Ovary (tissue), 9 donors: Measurements from ENCODE around the gene RASSF8. TPM values are rescaled to one million over a fixed set of nuclear protein-coding genes. Genes with fewer than 3 reads are reported as not detected.

Experiments
- DNase-seq, 5 donors: peaks; one replicate each; pipeline ENCODE4 v3.0.0-alpha.2; 2019 to 2020
- H3K27ac ChIP-seq, 2 donors: fragments of 200-600 bp; one replicate each; pipeline versions ENCODE4 v1.5.1 to v1.8.0; 2019 to 2022
- H3K27me3 ChIP-seq: fragments of 200-600 bp; one replicate; pipeline ENCODE4 v1.8.0; 2022
- H3K36me3 ChIP-seq: fragments of 200-600 bp; sonication (generic); one replicate; pipeline ENCODE4 v1.5.1; 2019
- H3K4me1 ChIP-seq: one replicate; pipeline ENCODE4 v1.8.1; 2013; ENCODE audit warnings: mild to moderate bottlenecking, moderate library complexity; ENCODE audit not compliant: insufficient read depth
- H3K4me3 ChIP-seq: fragments of 200-600 bp; sonication (generic); one replicate; pipeline ENCODE4 v1.5.1; 2017
- H3K9me3 ChIP-seq, 2 donors: fragments of 200-600 bp in 1 of 2; sonication (generic) in 1 of 2; one replicate each; pipeline versions ENCODE4 v1.5.1 to v1.8.1; 2013 to 2019; ENCODE audit warnings: mild to moderate bottlenecking in 1 of 2, moderate library complexity in 1 of 2
- CTCF ChIP-seq, 3 donors: fragments of 450-650 bp in 2 of 3; fragments of 200-600 bp in 1 of 3; IDR thresholded peaks; one replicate each; pipeline versions ENCODE4 v1.5.1 to v1.8.0; 2016 to 2022; ENCODE audit warnings: antibody characterized with exemption in 3 of 3, mild to moderate bottlenecking in 1 of 3
- EP300 ChIP-seq: sonication (generic); formaldehyde crosslinking; IDR thresholded peaks from one replicate; pipeline ENCODE4 v1.6.1; 2017; ENCODE audit warnings: antibody characterized with exemption
- POLR2A ChIP-seq: fragments of 450-650 bp; IDR thresholded peaks from one replicate; pipeline ENCODE4 v1.6.1; 2017; ENCODE audit warnings: antibody characterized with exemption, mild to moderate bottlenecking, moderate library complexity
- WGBS, 3 donors: extraction: QIAGEN DNeasy Blood & Tissue Kit in 1 of 3; methylation state at CpG; one replicate each; pipeline versions ENCODE4 v1.1.5 to v1.1.7; 2013 to 2017; 5-methylcytosine and 5-hydroxymethylcytosine counted together
- intact Hi-C, 4 donors: fragments of 100-400 bp; cut with DNase I; formaldehyde crosslinking; loops; one replicate each; pipeline versions ENCODE4 v1.11.0 to v1.15.1; 2022 to 2023
- polyA plus RNA-seq, 2 donors: library from polyadenylated mRNA; stranded (reverse); fragments of 200-250 nt in 1 of 2; fragments of 350-450 nt in 1 of 2; fragmentation: Illumina TruSeq in 1 of 2; extraction: RNeasy Lipid Tissue Mini Kit (QIAGEN cat#74804) in 1 of 2; gene quantifications; one replicate each; pipeline ENCODE4 v1.2.3, GENCODE V29; 2013 to 2014
- total RNA-seq, 7 donors: library from RNA; depleted of rRNA in 2 of 7; stranded (reverse); fragments of >200 nt in 2 of 7; fragmentation: NEBNext Ultra II Directional in 3 of 7; extraction: Animal tissue kit (Norgen Biotek cat#: 25700) in 3 of 7; gene quantifications; one replicate each; pipeline versions ENCODE4 v1.1.0 to v1.2.4, GENCODE V29; 2016 to 2023
- donor health status: DM: no; HTN: no; CAD: no; lungs with moderate emphysema.
- donor health status: DM: no; HTN: no; CAD: no.
- donor health status: Bipolar disorder and iron deficiency.
- donor health status: DM: yes; HTN: yes; CAD: no.
- donor health status: DM: no; HTN: no; CAD: no.
- donor health status: DM: yes; HTN: yes; CAD: no.

Gene RASSF8
- total and polyA plus RNA-seq, 9 donors: 16.5 to 134 (median 82.5) TPM

DNA sequence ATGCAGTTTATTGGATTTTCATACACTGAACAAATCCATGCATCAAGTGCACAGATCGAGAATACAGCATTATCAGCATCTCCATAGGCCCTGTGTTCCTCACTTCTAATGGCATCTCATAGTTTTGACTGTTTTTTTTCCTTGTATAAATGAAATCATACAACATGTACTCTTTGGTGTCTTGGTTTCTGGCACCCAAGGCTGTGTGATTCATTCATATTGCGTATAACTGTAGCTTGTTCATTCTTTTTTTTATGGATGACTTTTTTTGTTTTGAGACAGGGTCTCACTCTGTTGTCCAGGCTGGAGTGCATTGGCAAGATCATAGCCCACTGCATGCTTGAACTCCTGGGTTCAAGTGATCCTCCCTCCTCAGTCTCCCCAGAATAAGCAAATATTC, 14.3 kb downstream of the RASSF8 start:
- no peak for TF ChIP-seq EP300
- peaks cover 24% of the 10 kb centered on the region for H3K4me1 ChIP-seq
- WGBS, 3 donors: 79 to 91% (median 86%) methylated on average over 2 of the region's 2 CpGs
- intact Hi-C loops: no loop called here
- H3K27me3 ChIP-seq: no peaks in the 10 kb centered on the region
- no peak overlapping the region for H3K4me3 ChIP-seq
- H3K27ac ChIP-seq: no peak overlapping the region
- DNase-seq: no peak
- no peaks in the 10 kb centered on the region for H3K36me3 ChIP-seq
- no peaks in the 10 kb centered on the region for H3K9me3 ChIP-seq

- H3K36me3 ChIP-seq: no peaks in the 10 kb centered on the region
- H3K9me3 ChIP-seq: no peaks in the 10 kb centered on the region
- intact Hi-C loops: no loop called here
- TF ChIP-seq EP300: no peak
- TF ChIP-seq CTCF (IDR thresholded peaks at IDR 0.05): no peak
- no peak for TF ChIP-seq POLR2A
- H3K27me3 ChIP-seq: no peaks in the 10 kb centered on the region
- H3K4me3 ChIP-seq: no peak overlapping the region
- H3K4me1 ChIP-seq: peaks cover 22% of the 10 kb centered on the region
- WGBS, 3 donors: 85 to 92% (median 91%) methylated on average over 3 of the region's 3 CpGs
- no peak overlapping the region for H3K27ac ChIP-seq
- no peak for DNase-seq
Observed at GRCh38 chr12:25975179-25975578, 16.7 kb downstream of the RASSF8 start.

DNA sequence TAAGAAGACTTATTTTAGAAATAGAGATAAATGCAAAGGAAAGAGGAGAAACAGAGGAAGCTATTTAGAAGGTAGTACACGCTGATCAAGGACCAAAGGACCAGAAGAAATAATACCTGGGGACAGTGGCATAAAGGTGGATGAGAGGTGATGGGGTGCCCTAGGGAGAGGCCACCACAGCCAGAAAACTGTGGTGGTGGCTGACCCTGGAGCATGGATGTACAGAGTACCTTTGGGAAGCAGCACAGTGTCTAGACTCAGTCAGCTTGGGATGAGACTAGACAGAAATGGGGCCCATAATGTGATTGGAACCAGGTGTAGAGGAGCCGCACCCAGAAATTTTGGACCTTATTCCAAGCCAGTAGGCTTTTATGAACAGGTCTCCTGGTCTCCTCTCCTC, 17.2 kb downstream of the RASSF8 start:
- Histone ChIP-seq H3K4me1 (peaks cover 21% of the 10 kb centered on the region), H3K9me3 (no peaks in the 10 kb centered on the region), H3K27ac (no peak overlapping the region), H3K4me3 (no peak overlapping the region), H3K27me3 (no peaks in the 10 kb centered on the region), H3K36me3 (no peaks in the 10 kb centered on the region)
- WGBS, 3 donors: 78 to 97% (median 93%) methylated on average over 2 of the region's 2 CpGs
- no peak for TF ChIP-seq EP300
- no peak for TF ChIP-seq CTCF (IDR thresholded peaks at IDR 0.05)
- TF ChIP-seq POLR2A: no peak
- no peak for DNase-seq
- intact Hi-C loops: no loop called here

DNA sequence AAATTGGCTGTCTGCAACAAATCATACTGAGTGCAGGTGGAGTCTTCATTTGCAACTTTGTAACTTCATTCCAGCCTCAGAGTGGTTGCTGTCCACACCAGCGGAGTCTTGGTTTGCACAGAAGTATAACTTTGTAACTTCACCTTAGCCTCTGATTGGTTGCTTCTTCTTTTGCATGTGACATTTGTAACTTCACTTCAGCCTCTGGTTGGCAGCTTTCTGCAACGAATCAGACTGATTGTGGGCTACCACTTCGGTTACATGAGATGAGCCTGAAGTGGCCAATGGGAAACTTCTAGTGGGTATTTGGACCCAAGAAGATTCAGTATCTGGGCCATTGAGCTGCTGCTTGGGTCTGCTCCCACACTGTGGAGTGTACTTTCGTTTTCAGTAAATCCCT, 17.8 kb downstream of the RASSF8 start:
- peaks cover 21% of the 10 kb centered on the region for H3K4me1 ChIP-seq
- WGBS, 3 donors: 66 to 80% (median 73%) methylated on average over 4 of the region's 4 CpGs
- no peak overlapping the region for H3K4me3 ChIP-seq
- intact Hi-C loops: no loop called here
- no peak for DNase-seq
- H3K9me3 ChIP-seq: no peaks in the 10 kb centered on the region
- no peaks in the 10 kb centered on the region for H3K36me3 ChIP-seq
- no peak overlapping the region for H3K27ac ChIP-seq
- no peaks in the 10 kb centered on the region for H3K27me3 ChIP-seq
- no peak for TF ChIP-seq EP300
- no peak for TF ChIP-seq CTCF (IDR thresholded peaks at IDR 0.05)
- TF ChIP-seq POLR2A: no peak

- Histone ChIP-seq H3K4me3 (no peak overlapping the region), H3K9me3 (no peaks in the 10 kb centered on the region), H3K27me3 (no peaks in the 10 kb centered on the region), H3K36me3 (no peaks in the 10 kb centered on the region), H3K27ac (no peak overlapping the region), H3K4me1 (peaks cover 18% of the 10 kb centered on the region)
- 75 to 84% (median 75%) methylated on average over 5 of the region's 5 CpGs for WGBS, 3 donors
- intact Hi-C loops: no loop called here
- no peak for DNase-seq
- TF ChIP-seq CTCF (IDR thresholded peaks at IDR 0.05) (no peak), EP300 (no peak), POLR2A (no peak)
Observed at GRCh38 chr12:25977047-25977446, 18.6 kb downstream of the RASSF8 start.
